Measurements from ENCODE around the gene SLCO4C1. TPM values are rescaled to one million over a fixed set of nuclear protein-coding genes. Genes with fewer than 3 reads are reported as not detected.

The SLCO4C1 gene
- polyA plus RNA-seq, 1 experiment: not detected

GRCh38 chr5:102295534-102296177 lies 428 bp downstream of the SLCO4C1 start:
- Histone ChIP-seq H3K27me3 (ENCODE audit: control insufficient read depth, insufficient read depth, low read length) (no peaks in the 10 kb centered on the region), H3K27ac (ENCODE audit: low read depth, low read length) (no peak overlapping the region), H3K4me3 (ENCODE audit: low read depth, low read length) (no peak overlapping the region), H3K9me3 (ENCODE audit: control insufficient read depth, insufficient read depth, low read length) (peaks cover 22% of the 10 kb centered on the region)
- no peak for TF ChIP-seq CTCF (IDR thresholded peaks at IDR 0.05; ENCODE audit: low read depth, low read length)
- ChIA-PET POLR2A (no interaction called here), CTCF (no interaction called here)
- DNase-seq (ENCODE audit: low read depth, low spot score): no peak

- CTCF ChIA-PET: no interaction called here
- no peak for DNase-seq (ENCODE audit: low read depth, low spot score)
- Histone ChIP-seq H3K27me3 (ENCODE audit: control insufficient read depth, insufficient read depth, low read length) (no peaks in the 10 kb centered on the region), H3K9me3 (ENCODE audit: control insufficient read depth, insufficient read depth, low read length) (peaks cover 21% of the 10 kb centered on the region), H3K27ac (ENCODE audit: low read depth, low read length) (no peak overlapping the region), H3K4me3 (ENCODE audit: low read depth, low read length) (no peak overlapping the region)
- no peak for TF ChIP-seq CTCF (IDR thresholded peaks at IDR 0.05; ENCODE audit: low read depth, low read length)
- POLR2A ChIA-PET: no interaction called here
Measured at GRCh38 chr5:102294886-102295395, 1.1 kb downstream of the SLCO4C1 start.

- peaks cover 9% of the 10 kb centered on the region for H3K9me3 ChIP-seq (ENCODE audit: control insufficient read depth, insufficient read depth, low read length)
- H3K27ac ChIP-seq (ENCODE audit: low read depth, low read length): no peak overlapping the region
- no peak for DNase-seq (ENCODE audit: low read depth, low spot score)
- no peaks in the 10 kb centered on the region for H3K27me3 ChIP-seq (ENCODE audit: control insufficient read depth, insufficient read depth, low read length)
- no peak for TF ChIP-seq CTCF (IDR thresholded peaks at IDR 0.05; ENCODE audit: low read depth, low read length)
- no peak overlapping the region for H3K4me3 ChIP-seq (ENCODE audit: low read depth, low read length)
- ChIA-PET POLR2A (no interaction called here), CTCF (no interaction called here)
Measured at GRCh38 chr5:102290004-102290403, 6.1 kb downstream of the SLCO4C1 start.

- no peak for TF ChIP-seq CTCF (IDR thresholded peaks at IDR 0.05; ENCODE audit: low read depth, low read length)
- Histone ChIP-seq H3K9me3 (ENCODE audit: control insufficient read depth, insufficient read depth, low read length) (peaks cover 9% of the 10 kb centered on the region), H3K27me3 (ENCODE audit: control insufficient read depth, insufficient read depth, low read length) (no peaks in the 10 kb centered on the region), H3K27ac (ENCODE audit: low read depth, low read length) (no peak overlapping the region), H3K4me3 (ENCODE audit: low read depth, low read length) (no peak overlapping the region)
- CTCF ChIA-PET: no interaction called here
- DNase-seq (ENCODE audit: low read depth, low spot score): no peak
- POLR2A ChIA-PET: no interaction called here
Measured at GRCh38 chr5:102289251-102289899, 6.7 kb downstream of the SLCO4C1 start.

- no peak for TF ChIP-seq CTCF (IDR thresholded peaks at IDR 0.05; ENCODE audit: low read depth, low read length)
- no peak overlapping the region for H3K4me3 ChIP-seq (ENCODE audit: low read depth, low read length)
- DNase-seq (ENCODE audit: low read depth, low spot score): no peak
- H3K27me3 ChIP-seq (ENCODE audit: control insufficient read depth, insufficient read depth, low read length): no peaks in the 10 kb centered on the region
- ChIA-PET CTCF (no interaction called here), POLR2A (no interaction called here)
- H3K9me3 ChIP-seq (ENCODE audit: control insufficient read depth, insufficient read depth, low read length): peaks cover 6% of the 10 kb centered on the region
- H3K27ac ChIP-seq (ENCODE audit: low read depth, low read length): no peak overlapping the region
Measured at GRCh38 chr5:102288630-102289029, 7.5 kb downstream of the SLCO4C1 start.
